CD4-positive, CD25-positive, alpha-beta regulatory T cell (primary cell): ENCODE results near the gene LANCL3. TPM values are rescaled to one million over a fixed set of nuclear protein-coding genes. Genes with fewer than 3 reads are reported as not detected.

ENCODE experiments used
- ATAC-seq, 2 donors: fragments of 150-1000 bp; cut with Tn5 transposase; one replicate each; pipeline ENCODE4 v1.10.0; 2021; ENCODE audit warnings: low read depth in 2 of 2, moderate number of reproducible peaks in 2 of 2, moderate library complexity in 1 of 2
- DNase-seq, 3 donors: peaks; one replicate each; pipeline versions ENCODE4 v3.0.0 to v3.0.0-alpha.2; 2012 to 2022; ENCODE audit warnings: mixed read lengths in 1 of 3
- H3K27ac ChIP-seq: one replicate; pipeline ENCODE4 v1.7.0; 2013; ENCODE audit warnings: mild to moderate bottlenecking, low read length; ENCODE audit not compliant: insufficient read depth, poor library complexity, severe bottlenecking
- H3K27me3 ChIP-seq: one replicate; pipeline ENCODE4 v1.7.0; 2013; ENCODE audit warnings: low read length; ENCODE audit not compliant: control insufficient read depth, insufficient read depth
- H3K36me3 ChIP-seq: one replicate; pipeline ENCODE4 v1.7.0; 2013; ENCODE audit warnings: mild to moderate bottlenecking, low read length, moderate library complexity; ENCODE audit not compliant: control insufficient read depth, insufficient read depth
- H3K4me1 ChIP-seq: 2 replicates; pipeline ENCODE4 v1.7.0; 2013; ENCODE audit warnings: mild to moderate bottlenecking, low read length; ENCODE audit not compliant: insufficient read depth, control insufficient read depth, poor library complexity, severe bottlenecking
- H3K4me3 ChIP-seq: one replicate; pipeline ENCODE4 v1.7.0; 2013; ENCODE audit warnings: low read depth, mild to moderate bottlenecking, low read length, moderate library complexity
- H3K9me3 ChIP-seq, 2 experiments: 1 replicate in 1 of 2; 2 replicates in 1 of 2; pipeline ENCODE4 v1.7.0; 2013; ENCODE audit warnings: low read length in 2 of 2, mild to moderate bottlenecking in 1 of 2, moderate library complexity in 1 of 2; ENCODE audit not compliant: control insufficient read depth in 2 of 2
- H3K27ac Mint-ChIP-seq, 3 donors: one replicate each; pipeline ENCODE4 v1.8.0; 2020 to 2022; ENCODE audit warnings: mild to moderate bottlenecking in 3 of 3, mixed read lengths in 3 of 3, moderate library complexity in 2 of 3
- H3K27me3 Mint-ChIP-seq: one replicate; pipeline ENCODE4 v1.8.0; 2022; ENCODE audit warnings: mild to moderate bottlenecking, mixed read lengths
- H3K36me3 Mint-ChIP-seq: one replicate; pipeline ENCODE4 v1.8.0; 2020; ENCODE audit warnings: mixed read lengths
- H3K4me1 Mint-ChIP-seq, 4 donors: one replicate each; pipeline ENCODE4 v1.8.0; 2020 to 2022; ENCODE audit warnings: mixed read lengths in 4 of 4, mild to moderate bottlenecking in 1 of 4
- H3K4me3 Mint-ChIP-seq, 4 donors: one replicate each; pipeline ENCODE4 v1.8.0; 2020 to 2022; ENCODE audit warnings: mild to moderate bottlenecking in 4 of 4, mixed read lengths in 4 of 4, moderate library complexity in 3 of 4
- H3K9me3 Mint-ChIP-seq, 7 donors: one replicate each; pipeline ENCODE4 v1.8.0; 2020 to 2022; ENCODE audit warnings: mixed read lengths in 7 of 7, mild to moderate bottlenecking in 3 of 7, moderate library complexity in 2 of 7
- polyA plus RNA-seq, 4 donors: library from polyadenylated mRNA; unstranded; fragments of 300-500 nt; fragmentation: Illumina TruSeq; gene quantifications; one replicate each; pipeline ENCODE4 v1.2.3, GENCODE V29; 2021
- total RNA-seq: library from RNA; stranded (reverse); gene quantifications from one replicate; pipeline ENCODE4 v1.2.3, GENCODE V29; 2022

The LANCL3 gene
- total and polyA plus RNA-seq, 5 donors from 2014 or later = 0.35 TPM; not detected in 4

- Mint-ChIP-seq H3K4me1 (no peaks in the 10 kb centered on the region), H3K9me3 (peaks cover 0 to 2% (median 0%) of the 10 kb centered on the region in 7 donors), H3K27ac (no peak overlapping the region), H3K36me3 (no peaks in the 10 kb centered on the region), H3K27me3 (peaks cover 8% of the 10 kb centered on the region), H3K4me3 (no peak overlapping the region)
- no peak overlapping the region for H3K4me3 ChIP-seq
- no peaks in the 10 kb centered on the region for H3K36me3 ChIP-seq
- H3K27me3 ChIP-seq = no peaks in the 10 kb centered on the region
- H3K4me1 ChIP-seq = peaks cover 3% of the 10 kb centered on the region
- H3K27ac ChIP-seq = no peak overlapping the region
- no peak for ATAC-seq
- H3K9me3 ChIP-seq = no peaks in the 10 kb centered on the region
- DNase-seq = no peak
These were observed 113.5 kb downstream of the LANCL3 start for GRCh38 chrX:37684973-37685372.

- H3K4me1 Mint-ChIP-seq = no peaks in the 10 kb centered on the region
- Histone ChIP-seq H3K27ac (no peak within 1 kb of the TSS), H3K27me3 (no peaks in the 10 kb centered on the region), H3K9me3 (no peaks in the 10 kb centered on the region), H3K4me1 (peaks cover 3% of the 10 kb centered on the region), H3K4me3 (no peak within 1 kb of the TSS), H3K36me3 (no peaks in the 10 kb centered on the region)
- peak in 1 of 2 donors; percentile 31 for ATAC-seq
- H3K9me3 Mint-ChIP-seq = no peaks in the 10 kb centered on the region
- DNase-seq = peak in 1 of 3 donors; percentile 40
- peak within 1 kb of the TSS in 3 of 4 donors; percentile 27 to 76 (median 70) for H3K4me3 Mint-ChIP-seq
- no peaks in the 10 kb centered on the region for H3K36me3 Mint-ChIP-seq
- H3K27ac Mint-ChIP-seq = no peak within 1 kb of the TSS
- peaks cover 8% of the 10 kb centered on the region for H3K27me3 Mint-ChIP-seq
These were observed 114.2 kb downstream of the LANCL3 start, which contains the start of gene XK for GRCh38 chrX:37685381-37686359. TSS of gene XK (plus strand) at chrX:37685791. CDS start at chrX:37685962, 171 bp downstream.

GRCh38 chrX:37686369-37686995 is 115.0 kb downstream of the LANCL3 start:
- Histone ChIP-seq H3K9me3 (no peaks in the 10 kb centered on the region), H3K4me3 (no peak overlapping the region), H3K4me1 (peaks cover 3% of the 10 kb centered on the region), H3K27ac (no peak overlapping the region), H3K27me3 (no peaks in the 10 kb centered on the region), H3K36me3 (no peaks in the 10 kb centered on the region)
- H3K27ac Mint-ChIP-seq = no peak overlapping the region
- peak overlapping the region in 3 of 4 donors; percentile 27 to 76 (median 70) for H3K4me3 Mint-ChIP-seq
- ATAC-seq = no peak
- peaks cover 8% of the 10 kb centered on the region for H3K27me3 Mint-ChIP-seq
- no peaks in the 10 kb centered on the region for H3K36me3 Mint-ChIP-seq
- H3K4me1 Mint-ChIP-seq = no peaks in the 10 kb centered on the region
- no peaks in the 10 kb centered on the region for H3K9me3 Mint-ChIP-seq
- DNase-seq = no peak

GRCh38 chrX:37686996-37687395 is 115.5 kb downstream of the LANCL3 start:
- no peak overlapping the region for H3K27ac Mint-ChIP-seq
- no peak overlapping the region for H3K4me3 ChIP-seq
- H3K4me1 Mint-ChIP-seq = no peaks in the 10 kb centered on the region
- H3K9me3 ChIP-seq = no peaks in the 10 kb centered on the region
- no peak overlapping the region for H3K4me3 Mint-ChIP-seq
- H3K36me3 Mint-ChIP-seq = no peaks in the 10 kb centered on the region
- DNase-seq = no peak
- no peak for ATAC-seq
- no peak overlapping the region for H3K27ac ChIP-seq
- H3K27me3 Mint-ChIP-seq = peaks cover 8% of the 10 kb centered on the region
- peaks cover 3% of the 10 kb centered on the region for H3K4me1 ChIP-seq
- H3K27me3 ChIP-seq = no peaks in the 10 kb centered on the region
- H3K36me3 ChIP-seq = no peaks in the 10 kb centered on the region
- H3K9me3 Mint-ChIP-seq = no peaks in the 10 kb centered on the region

- H3K27me3 ChIP-seq = no peaks in the 10 kb centered on the region
- H3K4me1 ChIP-seq = peaks cover 3% of the 10 kb centered on the region
- no peaks in the 10 kb centered on the region for H3K36me3 ChIP-seq
- H3K27ac ChIP-seq = no peak overlapping the region
- no peak overlapping the region for H3K4me3 Mint-ChIP-seq
- H3K9me3 ChIP-seq = no peaks in the 10 kb centered on the region
- no peaks in the 10 kb centered on the region for H3K4me1 Mint-ChIP-seq
- no peak for DNase-seq
- no peaks in the 10 kb centered on the region for H3K36me3 Mint-ChIP-seq
- no peak overlapping the region for H3K27ac Mint-ChIP-seq
- no peak overlapping the region for H3K4me3 ChIP-seq
- peaks cover 13% of the 10 kb centered on the region for H3K27me3 Mint-ChIP-seq
- no peak for ATAC-seq
- H3K9me3 Mint-ChIP-seq = no peaks in the 10 kb centered on the region
These were observed 118.7 kb downstream of the LANCL3 start for GRCh38 chrX:37690119-37690518.

- no peaks in the 10 kb centered on the region for H3K4me1 ChIP-seq
- no peaks in the 10 kb centered on the region for H3K4me1 Mint-ChIP-seq
- peaks cover 5% of the 10 kb centered on the region for H3K27me3 Mint-ChIP-seq
- H3K9me3 ChIP-seq = no peaks in the 10 kb centered on the region
- no peaks in the 10 kb centered on the region for H3K36me3 ChIP-seq
- no peaks in the 10 kb centered on the region for H3K27me3 ChIP-seq
- no peak overlapping the region for H3K27ac ChIP-seq
- DNase-seq (no peak), ATAC-seq (no peak)
- peaks cover 0 to 2% (median 0%) of the 10 kb centered on the region in 7 donors for H3K9me3 Mint-ChIP-seq
- no peak overlapping the region for H3K27ac Mint-ChIP-seq
- H3K4me3 Mint-ChIP-seq = no peak overlapping the region
- H3K4me3 ChIP-seq = no peak overlapping the region
- no peaks in the 10 kb centered on the region for H3K36me3 Mint-ChIP-seq
These were observed 121.5 kb downstream of the LANCL3 start for GRCh38 chrX:37692918-37693317.

GRCh38 chrX:37697169-37697760 is 125.8 kb downstream of the LANCL3 start:
- Mint-ChIP-seq H3K27me3 (peaks cover 5% of the 10 kb centered on the region), H3K4me1 (no peaks in the 10 kb centered on the region), H3K9me3 (peaks cover 0 to 2% (median 0%) of the 10 kb centered on the region in 7 donors), H3K27ac (no peak overlapping the region), H3K36me3 (no peaks in the 10 kb centered on the region), H3K4me3 (no peak overlapping the region)
- Histone ChIP-seq H3K4me1 (no peaks in the 10 kb centered on the region), H3K27me3 (no peaks in the 10 kb centered on the region), H3K9me3 (no peaks in the 10 kb centered on the region), H3K27ac (no peak overlapping the region), H3K4me3 (no peak overlapping the region), H3K36me3 (no peaks in the 10 kb centered on the region)
- DNase-seq (no peak), ATAC-seq (no peak)
